HG03378 (cell line): ENCODE measurements around the gene IQCC.

Source experiments
- ATAC-seq: cut with Tn5 transposase; IDR thresholded peaks from one replicate; pipeline ENCODE4 v1.9.1; 2021; ENCODE audit warnings: mild to moderate bottlenecking, moderate library complexity; ENCODE audit not compliant: unreplicated experiment

The IQCC gene

DNA sequence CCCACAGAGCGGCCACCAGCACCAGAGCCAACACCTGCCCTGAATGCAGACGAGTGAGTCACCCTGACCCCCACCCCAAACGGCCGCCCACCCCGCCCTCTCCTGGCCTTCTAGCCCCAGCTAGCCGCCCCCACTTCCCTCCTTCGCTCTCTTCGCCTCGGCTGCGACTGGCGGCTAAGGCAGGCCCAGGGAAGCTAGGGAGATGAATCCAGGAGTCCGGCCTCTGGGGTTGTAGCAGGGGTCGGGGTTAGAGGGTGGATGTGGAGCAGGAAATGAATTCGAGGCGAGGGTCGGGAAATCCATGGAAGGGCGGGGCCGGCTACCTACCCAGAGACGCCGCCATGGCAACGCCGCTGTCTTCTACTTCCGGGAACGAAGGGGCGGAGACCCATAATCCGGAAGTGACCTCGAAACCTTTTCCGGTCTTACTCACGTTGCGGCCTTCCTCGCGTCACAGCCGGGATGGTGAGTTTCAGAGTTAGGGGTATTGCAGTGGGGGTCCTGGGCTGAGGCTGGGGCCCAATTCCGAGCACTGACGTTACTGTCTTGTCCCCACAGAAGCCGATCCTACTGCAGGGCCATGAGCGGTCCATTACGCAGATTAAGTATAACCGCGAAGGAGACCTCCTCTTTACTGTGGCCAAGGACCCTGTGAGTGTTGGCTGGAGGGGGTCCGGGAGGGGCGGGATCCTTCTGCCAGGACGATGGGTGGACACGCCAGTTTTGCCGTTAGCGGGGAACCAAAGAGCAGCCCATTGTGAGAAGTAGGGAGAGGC is 16.7 kb downstream of the IQCC start, which contains the start of the genes EIF3I and TMEM234:
Gene EIF3I, plus strand, starts transcription at position 428 of the 776 bp plus-strand sequence. Its CDS starts 35 bp downstream, at position 463.
Gene TMEM234, minus strand, starts transcription at position 374 of the 776 bp plus-strand sequence. Its CDS starts 31 bp downstream, at position 343.
- ATAC-seq, result peak; percentile 80

DNA sequence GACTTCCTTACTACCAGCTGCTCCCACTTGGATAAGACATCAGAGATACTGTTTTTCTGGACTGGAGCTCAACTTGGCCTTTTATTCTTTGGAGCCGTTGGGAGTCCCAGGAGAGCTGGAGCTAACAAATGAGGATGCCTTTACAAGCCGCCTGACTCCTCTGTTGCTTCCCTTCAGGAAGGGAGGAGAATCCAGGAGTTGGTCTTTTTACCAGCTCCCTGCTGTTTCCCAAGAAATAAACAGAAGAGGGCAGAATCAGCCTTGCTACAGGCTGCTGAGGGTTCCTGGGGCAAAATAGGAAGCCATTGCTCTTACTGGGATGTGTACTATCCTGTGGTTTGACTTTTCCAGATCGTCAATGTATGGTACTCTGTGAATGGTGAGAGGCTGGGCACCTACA is 18.2 kb downstream of the IQCC start:
- no peak for ATAC-seq

DNA sequence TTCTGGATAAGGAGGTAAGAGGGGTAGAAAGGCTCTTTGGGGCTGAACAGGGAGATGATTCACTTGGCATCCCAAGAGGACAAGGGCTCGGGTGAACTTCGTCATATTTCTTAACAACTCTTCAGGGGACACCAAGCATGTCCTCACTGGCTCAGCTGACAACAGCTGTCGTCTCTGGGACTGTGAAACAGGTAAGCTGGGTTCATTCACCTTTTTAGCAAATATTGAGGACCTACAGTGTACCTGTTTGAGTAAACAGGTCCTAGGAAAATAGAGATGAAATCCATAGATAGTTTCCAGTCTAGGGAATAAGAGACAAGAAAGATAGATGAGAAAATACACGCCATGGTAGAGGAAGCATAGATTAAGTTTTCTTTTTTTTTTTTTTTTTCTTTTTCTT is 18.8 kb downstream of the IQCC start:
- ATAC-seq, result no peak

DNA sequence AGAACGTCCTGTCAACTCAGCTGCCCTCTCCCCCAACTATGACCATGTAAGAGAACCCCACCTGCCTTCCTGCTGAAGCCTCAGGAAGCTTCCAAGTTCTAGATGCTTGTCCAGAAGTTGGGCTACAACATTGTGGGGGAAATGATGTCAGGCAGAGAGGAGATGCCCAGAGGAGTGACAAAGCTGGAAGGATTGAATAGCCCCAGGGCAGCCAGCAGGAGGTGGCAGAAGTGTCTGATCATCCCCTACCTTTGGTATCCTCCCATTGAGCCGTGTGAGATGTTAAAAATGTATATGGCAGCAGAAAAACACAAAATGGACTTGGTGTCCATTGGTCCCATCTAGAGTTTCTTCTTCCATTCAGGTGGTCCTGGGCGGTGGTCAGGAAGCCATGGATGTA is 23.3 kb downstream of the IQCC start:
- ATAC-seq, result no peak

DNA sequence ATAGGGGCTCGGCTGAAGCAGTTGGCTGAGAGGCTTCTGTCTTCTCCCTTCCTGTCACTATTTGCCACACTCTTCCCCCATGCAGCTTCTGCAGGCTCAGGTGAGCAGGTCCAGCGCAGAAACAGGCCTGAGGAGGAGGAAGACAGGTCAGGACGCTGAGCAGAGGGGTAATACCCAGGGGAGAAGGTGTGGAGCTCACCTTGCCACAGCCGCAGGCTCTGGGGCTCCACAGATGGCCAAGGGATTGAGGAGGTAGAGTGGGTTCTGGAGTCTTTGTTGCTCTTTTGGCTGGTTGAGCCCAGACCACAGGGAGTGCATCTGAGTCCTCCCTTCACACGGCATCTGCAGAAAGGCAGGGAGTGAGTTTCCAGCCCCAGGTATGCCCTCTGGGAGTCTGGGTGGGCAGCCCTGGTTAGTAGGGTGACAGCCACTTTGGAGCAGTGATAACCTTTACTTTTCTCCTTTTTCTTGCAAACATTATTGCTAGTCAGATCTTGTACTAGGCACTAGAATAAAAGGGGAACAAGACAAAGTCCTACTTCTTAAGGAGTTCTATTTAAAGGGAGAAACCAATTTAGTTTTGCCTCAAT is 26.5 kb downstream of the IQCC start:
- ATAC-seq, result no peak

- no peak for ATAC-seq
Observed at GRCh38 chr1:32232558-32233304, 27.3 kb downstream of the IQCC start.

DNA sequence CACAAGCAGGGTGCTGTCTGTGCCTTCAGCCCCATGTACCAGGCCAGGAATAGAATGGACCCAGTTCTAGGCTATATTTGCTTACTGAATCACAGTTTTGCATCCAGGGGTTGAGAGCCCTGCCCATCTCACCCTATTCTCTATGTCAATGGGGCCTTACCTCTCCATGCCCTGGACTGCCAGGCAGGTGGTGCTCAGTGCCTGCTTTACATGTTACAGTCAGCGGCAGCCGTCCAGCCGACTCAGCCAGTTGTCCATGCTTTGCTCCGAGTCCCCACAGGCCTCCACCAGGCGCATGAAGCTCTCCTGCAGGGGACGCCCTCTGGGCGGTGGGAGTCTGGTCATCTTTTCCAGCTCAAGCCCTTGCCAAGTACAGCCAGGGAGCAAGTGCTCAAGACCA is 29.3 kb downstream of the IQCC start:
- ATAC-seq, result no peak

DNA sequence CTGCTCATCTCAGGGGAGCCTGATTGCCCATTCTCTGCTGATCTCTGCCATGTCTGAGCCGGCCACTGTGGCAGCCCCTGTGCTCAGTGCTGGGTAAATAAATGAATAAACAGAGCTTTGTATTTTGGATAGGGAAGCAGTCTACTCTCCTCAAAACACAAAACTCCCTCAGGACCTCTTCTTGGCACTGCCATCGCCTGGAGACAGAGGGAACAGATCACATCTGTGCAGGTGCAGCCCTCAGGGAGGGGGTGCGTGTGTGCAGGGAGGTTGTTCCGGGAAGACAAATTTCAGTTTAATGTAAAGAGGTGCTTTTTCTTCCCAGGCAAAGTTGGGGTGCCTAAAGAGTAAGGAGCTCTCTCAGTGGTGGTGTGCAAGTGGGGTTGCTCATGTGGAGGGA is 33.9 kb downstream of the IQCC start:
- ATAC-seq, result no peak

- no peak for ATAC-seq
Observed at GRCh38 chr1:32239790-32240139, 34.3 kb downstream of the IQCC start.

DNA sequence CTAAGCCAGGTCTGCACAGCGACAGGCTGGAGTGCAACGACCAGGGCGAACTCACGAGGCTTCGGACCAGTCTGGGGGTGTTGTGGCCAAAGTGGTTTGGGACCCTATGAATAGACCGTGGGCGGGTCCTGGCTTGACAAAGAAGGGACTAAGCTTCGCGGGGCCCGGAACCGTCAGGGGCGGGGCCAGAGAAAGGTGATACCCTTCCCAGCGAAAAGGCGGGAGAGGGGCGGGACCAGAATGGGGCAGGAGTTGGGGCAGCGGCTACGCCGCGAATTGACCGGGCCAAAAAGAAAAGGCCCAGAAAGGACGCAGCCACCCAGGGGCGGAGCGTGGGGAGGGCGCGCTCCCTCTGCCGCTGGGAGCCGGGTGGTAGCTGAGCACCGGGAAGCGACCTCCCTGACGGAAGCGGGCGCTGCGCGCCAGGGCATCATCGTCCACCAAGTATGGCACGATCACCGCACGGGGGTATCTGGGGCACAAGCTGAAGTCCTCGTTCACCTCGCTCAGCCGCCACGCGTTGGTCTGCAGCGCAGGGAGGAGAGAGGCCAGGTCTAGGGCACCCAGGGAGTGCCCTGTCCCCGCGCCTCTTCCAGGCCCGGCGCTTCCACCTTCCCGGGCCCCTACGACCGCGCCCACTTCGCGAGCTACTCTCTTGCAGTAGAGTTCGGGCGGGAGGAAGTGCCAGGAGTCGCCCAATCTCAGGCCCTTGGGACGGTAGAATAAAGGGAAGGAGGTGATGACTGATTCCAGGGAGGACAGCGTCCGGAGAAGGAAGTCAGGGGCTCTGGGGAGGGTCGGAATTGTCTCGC is 34.9 kb downstream of the IQCC start:
- no peak for ATAC-seq

DNA sequence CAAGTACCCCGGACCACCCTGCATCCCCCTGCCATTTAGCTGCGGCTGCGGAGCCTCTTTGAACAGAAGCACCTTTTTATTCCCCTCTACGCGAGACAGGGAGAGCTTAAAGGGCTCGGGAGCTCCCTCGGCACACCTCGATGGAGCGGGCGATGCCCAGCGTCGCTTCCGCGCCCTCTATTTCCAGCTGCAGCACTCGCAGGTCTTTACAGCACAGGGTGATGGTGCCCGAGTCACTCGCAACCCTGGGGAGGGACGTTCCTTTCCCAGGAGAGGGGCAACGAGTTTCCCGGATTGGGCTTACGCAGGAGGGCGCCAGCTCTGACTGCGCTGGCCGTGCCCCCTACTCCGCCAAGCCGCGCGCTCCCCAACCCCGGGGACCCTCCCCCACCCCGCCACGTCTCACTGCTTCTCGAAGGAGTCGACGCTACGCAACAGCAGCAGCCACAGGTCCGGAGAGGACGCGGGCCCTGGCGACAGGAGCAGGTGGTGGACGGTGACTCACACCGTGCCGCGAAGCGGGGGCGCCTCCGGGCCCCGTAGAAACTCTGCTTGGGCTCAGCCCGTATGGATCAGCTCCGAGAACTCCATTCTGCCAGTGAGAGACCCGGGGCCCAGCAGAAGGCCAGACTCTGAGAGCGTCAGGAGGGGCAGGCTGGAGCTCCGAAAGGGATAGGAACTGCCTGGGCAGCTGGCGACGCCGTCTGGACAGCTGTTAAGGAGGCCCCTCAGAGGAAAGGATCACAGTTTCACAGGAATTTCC is 35.7 kb downstream of the IQCC start:
- ATAC-seq, result no peak

DNA sequence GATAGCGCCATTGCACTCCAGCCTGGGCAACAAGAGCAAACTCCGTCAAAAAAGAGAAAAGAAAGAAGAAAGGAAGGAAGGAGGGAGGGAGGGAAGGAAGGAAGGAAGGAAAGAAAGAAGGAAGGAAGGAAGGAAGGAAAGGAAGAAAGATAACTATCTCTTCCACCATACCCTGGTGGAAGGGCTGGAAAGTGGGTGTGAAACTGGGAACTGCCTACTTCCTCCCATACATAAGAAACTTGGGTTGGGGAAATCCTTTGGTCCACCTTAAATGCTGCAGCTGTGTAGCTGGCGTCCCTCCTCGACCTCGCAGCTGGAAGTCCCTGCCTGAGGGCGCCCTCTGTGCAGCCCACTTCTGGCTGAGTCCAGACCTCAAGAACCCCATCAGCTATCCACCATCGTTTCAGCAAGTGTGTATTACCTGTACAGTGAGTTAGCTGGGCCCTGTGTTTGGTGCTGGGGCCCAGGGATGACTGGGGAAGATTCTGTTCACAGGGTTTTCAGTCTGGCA is 36.9 kb downstream of the IQCC start:
- no peak for ATAC-seq

DNA sequence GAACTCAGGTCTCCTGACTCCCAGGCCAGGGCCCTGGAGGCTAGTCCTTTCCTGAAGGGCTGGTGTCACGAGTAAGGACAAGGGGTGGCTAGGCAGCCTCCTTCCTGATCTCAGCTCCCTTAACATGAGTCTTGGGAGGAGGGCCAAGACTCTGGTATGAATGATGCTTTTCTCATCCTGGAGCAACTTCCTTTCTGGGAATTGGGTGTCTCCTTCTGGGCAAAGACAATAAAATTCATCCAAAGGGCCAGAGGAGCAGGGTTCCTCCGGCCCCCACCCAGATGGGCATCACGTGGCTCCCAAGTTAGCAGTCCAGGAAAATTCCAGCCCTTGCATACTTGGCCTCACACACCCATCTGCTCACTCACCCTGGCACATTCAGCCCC is 41.4 kb downstream of the IQCC start, which contains the start of gene FAM167B:
Gene FAM167B, plus strand, starts transcription at position 335 of the 386 bp plus-strand sequence. CDS start 200 bp downstream, outside the sequence.
- no peak for ATAC-seq

DNA sequence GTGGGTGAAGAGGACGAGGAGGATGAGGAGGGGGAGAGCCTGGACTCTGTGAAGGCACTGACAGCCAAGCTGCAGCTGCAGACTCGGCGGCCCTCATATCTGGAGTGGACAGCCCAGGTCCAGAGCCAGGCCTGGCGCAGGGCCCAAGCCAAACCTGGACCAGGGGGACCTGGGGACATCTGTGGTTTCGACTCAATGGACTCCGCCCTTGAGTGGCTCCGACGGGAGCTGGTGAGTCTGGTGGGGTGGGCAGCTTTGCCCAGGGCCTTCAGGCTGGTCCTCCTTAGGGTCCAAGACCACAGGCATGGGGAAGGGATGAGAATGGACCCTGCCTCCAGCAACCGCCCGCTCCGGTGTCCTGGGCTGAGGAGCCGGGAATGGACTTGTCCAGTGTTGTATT is 42.0 kb downstream of the IQCC start:
- ATAC-seq, result no peak

- no peak for ATAC-seq
Observed at GRCh38 chr1:32247983-32248889, 42.8 kb downstream of the IQCC start.

- peak; percentile 50 for ATAC-seq
Observed at GRCh38 chr1:32249831-32250525, 44.5 kb downstream of the IQCC start.

DNA sequence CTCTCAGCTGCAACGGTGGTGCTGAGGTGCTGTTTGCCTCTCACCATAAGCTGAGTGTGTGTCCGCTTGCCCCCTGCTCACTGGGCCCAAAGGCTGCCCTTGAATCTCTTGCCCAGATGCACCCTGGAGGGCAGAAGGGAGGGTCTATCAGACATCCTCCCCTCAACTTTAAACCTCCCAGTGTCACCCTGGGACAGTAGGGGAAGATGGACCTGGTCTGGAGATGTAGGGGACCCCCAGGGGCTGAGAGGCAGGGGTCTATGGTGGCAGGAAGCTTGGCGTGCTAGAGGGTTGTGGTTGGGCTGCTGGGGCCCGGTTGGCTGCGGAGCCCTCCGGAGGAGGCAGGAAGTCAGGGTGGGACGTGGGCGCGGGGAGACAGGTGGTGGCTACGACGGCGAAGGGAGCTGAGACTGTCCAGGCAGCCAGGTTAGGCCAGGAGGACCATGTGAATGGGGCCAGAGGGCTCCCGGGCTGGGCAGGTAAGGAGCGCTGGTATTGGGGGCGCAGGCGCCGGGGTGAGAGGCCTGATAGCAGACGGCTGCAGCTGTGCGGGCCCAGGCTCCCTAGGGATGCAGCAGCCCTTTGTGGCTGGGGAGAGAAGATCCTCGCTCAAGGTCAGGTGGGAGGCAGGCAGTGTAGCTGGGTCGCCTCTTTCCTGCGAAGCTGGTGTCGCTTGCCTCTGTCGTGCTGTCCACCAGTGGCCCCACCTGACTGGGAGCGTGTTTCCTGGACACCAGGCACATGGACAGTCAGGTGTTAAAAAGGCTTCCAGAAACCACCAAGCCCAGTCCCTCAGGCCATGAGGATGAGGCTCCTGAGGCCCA is 45.6 kb downstream of the IQCC start, which contains the start of gene LCK:
Gene LCK, plus strand, starts transcription at position 373 of the 824 bp plus-strand sequence. CDS start 23,065 bp downstream, outside the sequence.
- ATAC-seq, result no peak
